BLaER1 (cell line): ENCODE measurements around the gene PDXDC1.
"Not testable (repeated sequence)": the region's sequence is repeated elsewhere in the genome, so short reads cannot be mapped to it uniquely, and the experiment has no call there.

Experiments used
- H3K27ac ChIP-seq: shearing (Covaris generic); formaldehyde crosslinking; 2 replicates; pipeline ENCODE4 v1.8.1; 2022
- H3K27me3 ChIP-seq: shearing (Covaris generic); formaldehyde crosslinking; 2 replicates; pipeline ENCODE4 v1.8.1; 2022
- H3K36me3 ChIP-seq: shearing (Covaris generic); formaldehyde crosslinking; 2 replicates; pipeline ENCODE4 v1.8.1; 2022
- H3K4me1 ChIP-seq: shearing (Covaris generic); formaldehyde crosslinking; 2 replicates; pipeline ENCODE4 v1.8.1; 2022
- H3K4me2 ChIP-seq: shearing (Covaris generic); formaldehyde crosslinking; 2 replicates; pipeline ENCODE4 v1.8.1; 2022
- H3K4me3 ChIP-seq: shearing (Covaris generic); formaldehyde crosslinking; 2 replicates; pipeline ENCODE4 v1.8.1; 2022
- H3K9ac ChIP-seq: shearing (Covaris generic); formaldehyde crosslinking; 2 replicates; pipeline ENCODE4 v1.8.1; 2022
- H3K9me3 ChIP-seq: shearing (Covaris generic); formaldehyde crosslinking; 2 replicates; pipeline ENCODE4 v1.8.1; 2022
- H4K20me1 ChIP-seq: shearing (Covaris generic); formaldehyde crosslinking; 2 replicates; pipeline ENCODE4 v1.8.1; 2022
- Cebpa-rat ChIP-seq: shearing (Covaris generic); IDR thresholded peaks from 2 replicates; pipeline ENCODE4 v1.8.1; 2022

PDXDC1 gene

GRCh38 chr16:15130256-15130932, 155.6 kb downstream of the PDXDC1 start:
- H3K9ac ChIP-seq, H3K9me3 ChIP-seq, H3K4me2 ChIP-seq, H3K4me1 ChIP-seq, H4K20me1 ChIP-seq, H3K27me3 ChIP-seq, H3K4me3 ChIP-seq, H3K27ac ChIP-seq: not testable (repeated sequence)
- peaks cover 23% of the 10 kb centered on the region for H3K36me3 ChIP-seq

DNA sequence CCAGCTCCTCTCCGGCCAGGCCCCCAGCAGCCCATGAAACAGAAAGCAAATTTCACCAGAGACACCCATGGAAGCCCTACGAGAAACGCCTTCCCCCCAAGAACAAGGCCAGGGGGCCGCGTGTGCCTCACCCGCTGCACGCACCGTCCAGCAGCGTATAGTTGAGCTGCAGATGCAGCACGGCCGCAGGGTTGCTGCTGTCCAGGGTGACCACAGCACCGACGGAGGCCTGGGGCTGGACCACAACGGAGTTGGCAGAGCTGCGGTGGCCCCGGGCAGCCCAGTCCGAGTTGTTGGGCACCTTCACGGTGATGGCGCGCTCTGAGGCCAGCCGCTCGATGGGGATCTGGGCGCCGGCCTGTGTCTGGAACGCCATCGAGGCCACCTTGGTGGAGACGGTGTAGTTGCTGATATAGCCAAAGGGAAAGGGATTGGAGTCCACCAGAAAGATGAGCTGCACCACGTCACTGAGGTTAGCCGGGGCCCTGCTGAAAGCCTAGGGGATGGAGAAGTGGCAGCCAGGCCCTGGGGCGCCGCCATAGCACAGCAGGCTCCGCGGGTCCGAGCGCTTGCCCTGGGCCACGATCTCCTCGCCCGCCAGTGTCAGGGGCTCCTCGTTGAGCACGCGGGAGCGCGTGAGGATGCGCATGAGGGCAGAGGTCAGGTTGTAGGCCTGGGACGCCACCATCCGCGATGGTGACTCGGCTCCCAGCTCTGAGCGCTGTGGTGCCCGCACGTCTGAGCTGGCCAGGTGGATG, 156.3 kb downstream of the PDXDC1 start:
- not testable (repeated sequence) for H3K27ac ChIP-seq, H3K27me3 ChIP-seq, H3K4me2 ChIP-seq, H3K9ac ChIP-seq, H3K9me3 ChIP-seq, H3K4me1 ChIP-seq, H4K20me1 ChIP-seq, H3K4me3 ChIP-seq
- H3K36me3 ChIP-seq: peaks cover 23% of the 10 kb centered on the region

DNA sequence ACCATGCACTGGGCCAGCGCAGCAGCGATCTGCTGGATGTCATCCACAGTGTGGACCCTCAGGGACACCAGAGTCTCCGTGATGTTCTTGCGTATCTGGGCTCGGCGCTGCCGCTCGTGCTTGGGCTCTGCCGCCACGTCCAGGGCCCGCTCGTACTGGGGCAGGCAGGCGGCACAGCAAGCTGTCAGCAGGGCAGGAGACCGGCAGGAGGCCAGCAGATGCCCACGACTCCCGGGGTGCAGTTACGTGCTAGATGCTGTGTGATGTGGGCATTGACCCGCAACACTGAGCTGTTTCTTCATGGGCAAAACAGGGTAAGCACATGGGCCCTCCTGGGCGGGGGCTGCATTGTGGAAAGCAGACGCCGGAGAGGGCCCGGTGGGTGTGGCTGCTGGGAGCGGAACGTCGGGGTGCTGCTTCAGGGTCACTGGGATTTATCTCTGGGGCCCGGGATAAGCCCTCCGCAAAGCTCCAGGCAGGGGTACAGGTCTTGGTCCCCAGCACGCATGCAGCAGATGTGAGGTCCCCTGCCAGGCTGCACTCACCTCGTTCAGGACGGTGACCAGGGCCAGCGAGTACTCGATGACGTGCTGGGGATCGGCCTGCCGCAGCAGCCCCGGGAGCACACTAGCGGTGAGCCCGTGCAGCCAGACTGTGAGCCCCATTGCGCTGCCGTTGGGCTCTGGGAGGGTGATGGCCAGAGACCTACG, 158.0 kb downstream of the PDXDC1 start:
- not testable (repeated sequence) for H3K27ac ChIP-seq, H3K9ac ChIP-seq, H3K27me3 ChIP-seq, H4K20me1 ChIP-seq, H3K4me1 ChIP-seq, H3K4me2 ChIP-seq, H3K9me3 ChIP-seq, H3K4me3 ChIP-seq
- peaks cover 17% of the 10 kb centered on the region for H3K36me3 ChIP-seq

DNA sequence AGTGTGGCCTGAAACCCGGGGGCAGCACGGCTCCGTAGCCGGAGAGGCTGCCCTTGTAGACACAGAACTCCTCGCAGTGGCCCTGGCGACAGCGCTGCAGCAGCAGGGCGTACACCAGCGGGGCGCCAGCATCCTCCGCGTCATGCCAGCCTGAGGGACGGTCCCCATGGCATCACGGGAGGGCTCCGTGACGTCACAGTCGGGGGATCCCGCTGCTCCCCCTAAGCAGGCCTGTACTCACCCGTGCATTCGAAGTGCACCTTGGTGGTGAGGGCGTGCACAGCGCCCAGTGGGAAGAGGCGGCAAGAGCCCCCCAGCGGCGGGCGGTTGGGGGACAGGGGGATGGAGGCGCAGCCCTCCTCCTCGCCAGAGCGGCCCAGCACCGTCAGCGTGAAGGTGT, 158.7 kb downstream of the PDXDC1 start:
- H3K4me2 ChIP-seq, H3K4me3 ChIP-seq, H3K27ac ChIP-seq, H3K4me1 ChIP-seq, H3K9ac ChIP-seq, H3K9me3 ChIP-seq, H4K20me1 ChIP-seq, H3K27me3 ChIP-seq: not testable (repeated sequence)
- peaks cover 12% of the 10 kb centered on the region for H3K36me3 ChIP-seq

GRCh38 chr16:15134752-15135482, 160.1 kb downstream of the PDXDC1 start:
- H3K9me3 ChIP-seq, H3K27me3 ChIP-seq, H3K9ac ChIP-seq, H3K4me3 ChIP-seq, H3K4me2 ChIP-seq, H3K27ac ChIP-seq, H3K4me1 ChIP-seq: not testable (repeated sequence)
- peaks cover 11% of the 10 kb centered on the region for H4K20me1 ChIP-seq
- H3K36me3 ChIP-seq: peaks cover 12% of the 10 kb centered on the region

- H3K4me1 ChIP-seq, H3K27me3 ChIP-seq, H3K4me3 ChIP-seq, H3K4me2 ChIP-seq, H3K27ac ChIP-seq, H3K36me3 ChIP-seq, H3K9ac ChIP-seq, H3K9me3 ChIP-seq: not testable (repeated sequence)
- H4K20me1 ChIP-seq: peaks cover 19% of the 10 kb centered on the region
Measured at GRCh38 chr16:15135483-15136360, 160.9 kb downstream of the PDXDC1 start.

- H3K36me3 ChIP-seq, H3K9me3 ChIP-seq, H3K27ac ChIP-seq, H3K9ac ChIP-seq, H3K4me2 ChIP-seq, H3K4me3 ChIP-seq, H3K27me3 ChIP-seq, H3K4me1 ChIP-seq: not testable (repeated sequence)
- peaks cover 36% of the 10 kb centered on the region for H4K20me1 ChIP-seq
Measured at GRCh38 chr16:15137514-15137913, 162.7 kb downstream of the PDXDC1 start.

- not testable (repeated sequence) for H3K36me3 ChIP-seq, H3K4me2 ChIP-seq, H3K4me3 ChIP-seq, H3K27ac ChIP-seq, H3K9me3 ChIP-seq, H3K27me3 ChIP-seq, H3K9ac ChIP-seq
- Histone ChIP-seq H4K20me1 (peaks cover 66% of the 10 kb centered on the region), H3K4me1 (peaks cover 22% of the 10 kb centered on the region)
Measured at GRCh38 chr16:15140444-15141365, 165.9 kb downstream of the PDXDC1 start.

- peaks cover 69% of the 10 kb centered on the region for H4K20me1 ChIP-seq
- H3K27me3 ChIP-seq: no peaks in the 10 kb centered on the region
- H3K36me3 ChIP-seq: peaks cover 3% of the 10 kb centered on the region; the same call in 1 of the 2 replicates
- no peak overlapping the region for H3K4me3 ChIP-seq
- no peak overlapping the region for H3K4me2 ChIP-seq
- H3K9me3 ChIP-seq: no peaks in the 10 kb centered on the region
- H3K4me1 ChIP-seq: peaks cover 22% of the 10 kb centered on the region
- H3K27ac ChIP-seq: no peak overlapping the region
- H3K9ac ChIP-seq: no peak overlapping the region
- no peak for TF ChIP-seq Cebpa-rat
Measured at GRCh38 chr16:15141586-15141985, 166.8 kb downstream of the PDXDC1 start.

GRCh38 chr16:15142107-15142890, 167.5 kb downstream of the PDXDC1 start:
- not testable (repeated sequence) for H3K27ac ChIP-seq, H3K4me2 ChIP-seq, H3K9me3 ChIP-seq, H3K9ac ChIP-seq, H3K36me3 ChIP-seq, H3K27me3 ChIP-seq, H3K4me3 ChIP-seq
- H4K20me1 ChIP-seq: peaks cover 74% of the 10 kb centered on the region
- peaks cover 25% of the 10 kb centered on the region for H3K4me1 ChIP-seq

- Histone ChIP-seq H3K4me2 (0 out of 2 replicates have a peak overlapping the region, but pooled peaks have one; percentile 59), H4K20me1 (peaks cover 82% of the 10 kb centered on the region), H3K27ac (peak overlapping the region; percentile 38; the same call in 1 of the 2 replicates), H3K4me1 (peaks cover 33% of the 10 kb centered on the region)
- not testable (repeated sequence) for H3K27me3 ChIP-seq, H3K9me3 ChIP-seq, H3K4me3 ChIP-seq, H3K9ac ChIP-seq, H3K36me3 ChIP-seq
Measured at GRCh38 chr16:15142891-15143600, 168.2 kb downstream of the PDXDC1 start.
